HK-2 (cell line): ENCODE results near the gene GPR34.
"Not testable (repeated sequence)": the region's sequence is repeated elsewhere in the genome, so short reads cannot be mapped to it uniquely, and the experiment has no call there.

Source experiments
- DNase-seq: peaks from one replicate; pipeline ENCODE4 v3.0.0-alpha.2; 2018; ENCODE audit not compliant: unreplicated experiment

The GPR34 gene

GRCh38 chrX:41688835-41689234, at the start of gene GPR34:
GPR34 (plus strand) TSS chrX:41688973; CDS start chrX:41695634, 6,661 bp downstream.
- DNase-seq: no peak

DNA sequence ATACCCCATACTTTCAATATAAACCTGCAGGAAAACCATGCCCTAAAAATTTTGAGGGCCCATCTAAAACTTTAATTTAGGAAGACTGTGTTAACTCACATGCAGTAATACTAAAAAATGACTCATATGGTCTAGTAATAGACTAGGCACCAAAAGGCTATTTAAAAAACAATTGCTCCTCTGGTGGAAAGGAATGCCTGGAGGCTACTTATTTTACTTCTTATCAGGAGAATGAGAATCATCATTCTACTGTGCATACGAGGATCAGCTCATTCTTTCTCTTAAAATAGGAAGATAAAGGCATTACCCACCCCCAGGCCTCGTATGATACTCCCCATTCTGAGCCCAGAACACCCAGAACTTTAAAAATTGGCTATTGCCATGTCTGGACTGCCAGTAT, 42.6 kb upstream of the GPR34 start:
- not testable (repeated sequence) for DNase-seq

GRCh38 chrX:41653125-41653524, 35.6 kb upstream of the GPR34 start:
- no peak for DNase-seq

- no peak for DNase-seq
Measured at GRCh38 chrX:41655101-41655500, 33.7 kb upstream of the GPR34 start.

GRCh38 chrX:41655631-41656030, 33.1 kb upstream of the GPR34 start:
- DNase-seq: no peak

- DNase-seq: no peak
Measured at GRCh38 chrX:41661366-41662095, 27.2 kb upstream of the GPR34 start.

GRCh38 chrX:41664375-41664901, 24.3 kb upstream of the GPR34 start:
- no peak for DNase-seq

- DNase-seq: no peak
Measured at GRCh38 chrX:41664908-41665307, 23.9 kb upstream of the GPR34 start.

DNA sequence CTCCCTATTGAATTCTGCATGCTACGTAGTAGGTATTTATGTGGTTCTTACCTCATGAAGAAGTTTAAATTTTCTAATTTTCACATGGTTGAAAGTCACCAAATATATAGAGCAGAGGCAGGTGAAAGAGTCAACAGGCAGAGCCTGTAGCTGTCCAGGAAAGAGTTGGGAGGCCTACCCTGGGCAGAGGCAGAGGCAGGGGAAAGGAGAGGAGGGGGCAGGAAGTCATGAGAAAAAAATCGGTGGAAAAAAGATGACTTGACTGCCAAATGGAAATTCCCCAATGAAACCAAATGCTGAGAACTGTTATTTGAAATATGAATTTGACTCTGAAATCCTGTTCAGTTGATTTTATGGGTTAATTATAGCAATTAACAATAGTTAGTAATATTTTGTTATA, 23.1 kb upstream of the GPR34 start:
- no peak for DNase-seq

GRCh38 chrX:41666251-41666650, 22.5 kb upstream of the GPR34 start:
- no peak for DNase-seq

DNA sequence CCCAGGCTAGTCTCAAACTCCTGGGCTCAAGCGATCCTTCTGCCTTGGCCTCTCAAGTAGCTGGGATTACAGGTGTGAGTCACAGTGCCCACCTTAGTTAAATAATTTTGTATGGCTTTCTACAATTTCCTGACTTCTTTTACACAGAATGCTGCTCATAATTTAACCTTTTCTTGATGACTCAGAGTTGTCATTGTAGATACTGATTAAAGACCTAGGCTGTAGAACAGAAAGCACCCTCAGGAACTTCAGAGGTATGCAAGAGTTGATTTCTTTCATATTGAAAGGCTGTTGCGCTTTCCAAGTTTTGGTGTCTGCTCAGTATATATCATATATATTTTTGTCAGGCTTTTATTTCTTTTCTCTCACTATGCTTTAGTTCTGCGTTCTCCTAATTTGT, 21.1 kb upstream of the GPR34 start:
- DNase-seq: no peak

GRCh38 chrX:41670112-41670511, 18.7 kb upstream of the GPR34 start:
- DNase-seq: no peak

GRCh38 chrX:41671082-41671481, 17.7 kb upstream of the GPR34 start:
- no peak for DNase-seq

GRCh38 chrX:41672643-41673042, 16.1 kb upstream of the GPR34 start:
- no peak for DNase-seq

GRCh38 chrX:41676361-41676760, 12.4 kb upstream of the GPR34 start:
- not testable (repeated sequence) for DNase-seq

DNA sequence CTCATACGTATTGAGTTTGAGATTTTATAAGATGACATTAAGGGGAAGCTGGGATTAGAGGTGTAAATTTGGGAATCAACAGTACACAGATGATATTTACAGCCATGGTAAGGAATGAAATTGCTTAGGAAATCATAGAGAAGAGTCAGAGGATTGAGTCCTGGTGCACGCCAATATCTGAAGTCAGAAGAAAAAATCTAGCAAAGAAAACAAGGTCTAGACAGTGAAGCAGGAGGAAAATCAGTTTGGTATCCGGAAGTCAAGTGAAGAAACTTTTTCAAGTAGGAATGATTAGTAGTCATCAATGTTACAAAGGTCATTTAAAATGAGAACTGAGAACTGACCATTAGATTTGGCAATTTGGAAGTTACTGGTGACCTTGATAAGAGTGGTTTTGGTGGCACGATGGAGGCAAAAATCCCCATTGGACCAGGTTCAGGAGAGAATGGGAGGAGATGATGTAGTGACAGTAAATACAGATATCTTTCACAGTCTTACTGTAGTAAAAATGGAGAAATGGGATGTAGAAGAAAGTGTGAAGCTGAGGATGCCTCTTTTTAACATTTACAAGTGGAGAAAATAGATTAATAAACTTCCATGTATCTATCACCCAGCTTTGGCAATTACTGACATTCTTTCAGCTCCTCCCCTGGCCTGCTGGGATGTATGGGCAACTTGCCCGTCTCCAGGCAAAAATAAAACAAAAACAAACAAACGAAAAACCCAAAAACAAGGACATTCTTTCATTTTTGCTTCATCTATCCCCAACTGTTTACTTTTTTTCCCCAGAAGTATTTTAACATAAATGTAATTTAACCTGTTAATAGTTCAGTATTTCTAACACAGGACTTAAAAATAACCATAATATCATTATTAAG, 11.4 kb upstream of the GPR34 start:
- no peak for DNase-seq

DNA sequence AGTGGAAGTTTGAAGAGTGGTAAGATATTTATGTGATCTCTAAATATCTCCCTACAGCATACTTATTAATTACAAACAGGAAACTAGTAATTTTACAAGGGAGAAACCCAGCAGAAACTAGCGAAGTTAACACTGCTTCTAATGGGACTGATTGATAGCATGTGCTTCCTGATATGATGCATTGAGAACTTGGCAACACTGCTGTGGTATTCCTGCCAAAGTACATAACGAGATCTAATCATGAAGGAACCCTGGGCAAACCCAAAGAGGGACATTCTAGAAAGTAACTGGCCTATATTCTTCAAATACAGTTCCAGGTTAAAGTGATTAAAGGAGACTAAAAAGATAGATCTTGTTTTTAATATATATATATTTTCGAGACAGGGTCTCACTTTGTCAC, 4.6 kb upstream of the GPR34 start:
- no peak for DNase-seq

DNA sequence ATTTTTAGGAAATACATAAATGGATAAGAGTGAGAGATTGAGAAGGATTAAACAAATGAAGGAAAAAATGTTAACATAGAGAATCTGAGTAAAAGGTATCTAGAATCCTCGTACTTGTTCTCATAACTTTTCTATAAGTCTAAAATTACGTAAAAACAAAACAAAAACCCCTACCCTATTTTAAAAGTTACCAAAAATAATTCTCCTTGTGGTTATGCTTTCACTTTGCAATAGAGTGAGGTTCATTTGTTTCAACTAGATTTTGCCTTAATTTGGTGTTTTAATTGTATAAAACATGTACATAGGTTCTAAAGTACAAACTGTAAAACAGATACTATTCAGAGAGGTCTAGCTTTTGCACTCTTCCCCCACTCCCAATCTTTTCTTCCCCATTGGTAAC, 3.8 kb upstream of the GPR34 start:
- no peak for DNase-seq

- no peak for DNase-seq
Measured at GRCh38 chrX:41686788-41687187, 2.0 kb upstream of the GPR34 start.

DNA sequence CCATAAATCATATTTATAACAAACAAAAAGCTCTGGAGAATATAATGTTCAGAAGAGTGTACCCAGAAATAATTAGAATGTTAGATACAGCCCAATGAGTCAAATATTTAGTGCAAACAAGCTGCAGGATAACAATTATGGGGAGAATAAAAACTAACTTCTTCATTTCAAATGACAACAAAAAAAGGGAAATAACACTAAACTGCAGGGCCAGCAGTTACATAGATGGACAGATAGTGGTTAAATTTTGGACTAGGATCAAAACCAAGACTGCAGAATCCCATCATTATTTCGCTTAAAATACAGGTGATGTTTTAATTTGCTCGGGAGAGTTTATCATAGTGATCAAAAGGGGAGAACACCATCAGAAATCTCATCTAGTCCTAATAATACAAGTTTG, 617 bp upstream of the GPR34 start:
- DNase-seq: no peak

GRCh38 chrX:41689711-41690110, 938 bp downstream of the GPR34 start:
- DNase-seq: no peak

DNA sequence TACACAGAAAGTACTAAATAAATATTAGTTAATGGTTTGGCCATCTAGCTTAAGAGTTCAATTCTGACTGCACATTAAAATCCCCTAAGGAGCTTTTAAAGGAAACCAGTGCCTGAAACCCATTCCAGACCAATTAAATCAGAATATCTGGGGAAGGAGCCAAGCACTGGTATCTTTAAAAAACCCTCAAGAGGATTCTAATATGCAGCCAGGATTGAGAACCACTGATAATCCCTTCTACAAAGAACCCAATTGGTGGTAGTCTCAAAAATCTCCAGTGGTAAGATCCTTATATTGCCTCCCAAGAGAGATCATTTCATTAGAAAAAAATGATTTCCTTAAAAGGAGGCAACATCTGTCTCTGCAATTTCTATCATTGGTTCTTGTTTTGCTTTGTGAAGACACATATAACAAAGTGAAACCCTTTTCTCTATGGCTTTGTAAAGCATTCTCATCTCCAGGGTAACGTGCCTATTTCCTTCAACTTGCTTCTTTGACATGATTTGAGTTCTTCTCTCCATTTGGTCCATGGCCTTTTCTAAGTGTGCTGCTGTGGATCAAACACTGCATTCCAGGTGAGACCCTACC, 3.5 kb downstream of the GPR34 start:
- DNase-seq: no peak

GRCh38 chrX:41693024-41693423, 4.3 kb downstream of the GPR34 start:
- DNase-seq: no peak
